Measurements from ENCODE around the gene GNG2. TPM values are rescaled to one million over a fixed set of nuclear protein-coding genes. Genes with fewer than 3 reads are reported as not detected.

Gene GNG2
- total and polyA plus RNA-seq, 2 of the 8 experiments (the other 6 are each of a cell fraction or from before 2014, with no cell fraction given): 8.2 to 17.9 TPM

GRCh38 chr14:51821822-51822221 is 38.6 kb upstream of the GNG2 start:
- Histone ChIP-seq H3K18ac (ENCODE audit: extremely low read depth, low read length) (no peak overlapping the region), H3K14ac (ENCODE audit: insufficient read length) (no peak overlapping the region), H4K91ac (replicated peaks; ENCODE audit: insufficient read length, low read length) (no peak overlapping the region), H3K4me1 (replicated peaks in 1 of 4; ENCODE audit: control insufficient read depth in 3 of 4, insufficient read depth in 4 of 4, low read length in 3 of 4) (peaks cover 0 to 7% (median 4%) of the 10 kb centered on the region in 4 experiments; a peak in 5 of 7 replicates), H2BK15ac (ENCODE audit: low read length) (no peak overlapping the region), H3K9me3 (ENCODE audit: insufficient read depth in 2 of 2, low read depth in 1 of 2, low read length in 1 of 2) (peaks cover 0 to 2% of the 10 kb centered on the region in 2 experiments; a peak in 1 of 4 replicates), H3K4me2 (ENCODE audit: insufficient read depth in 1 of 2, low read depth in 2 of 2, low read length in 2 of 2) (no peak overlapping the region), H4K8ac (ENCODE audit: extremely low read depth, insufficient read depth, low read length) (no peak overlapping the region), H3K36me3 (ENCODE audit: control insufficient read depth in 2 of 4, insufficient read depth in 4 of 4, low read length in 3 of 4) (no peaks in the 10 kb centered on the region), H3K4ac (replicated peaks; ENCODE audit: insufficient read length, low read depth, low read length) (no peak overlapping the region), H4K20me1 (replicated peaks in 1 of 2; ENCODE audit: control insufficient read depth in 1 of 2, insufficient read depth in 2 of 2, low read length in 2 of 2) (no peaks in the 10 kb centered on the region), H2AK5ac (ENCODE audit: low read depth, low read length) (no peak overlapping the region), H3K27ac (ENCODE audit: low read depth, low read length) (no peak overlapping the region), H2BK20ac (ENCODE audit: low read length) (no peak overlapping the region), H3K56ac (replicated peaks; ENCODE audit: insufficient read length, low read depth, low read length) (no peak overlapping the region), H3K9ac (replicated peaks in 1 of 4; ENCODE audit: extremely low read depth in 1 of 4, low read depth in 3 of 4, low read length in 3 of 4) (no peak overlapping the region), H3K79me1 (ENCODE audit: low read depth, low read length) (no peaks in the 10 kb centered on the region), H3K79me2 (ENCODE audit: control insufficient read depth in 1 of 2, insufficient read depth in 2 of 2, low read length in 2 of 2) (no peaks in the 10 kb centered on the region), H3K23me2 (ENCODE audit: low read depth, low read length) (peaks cover 2% of the 10 kb centered on the region; the same call in 1 of the 2 replicates), H2AFZ (ENCODE audit: low read length) (no peak overlapping the region), H2BK5ac (ENCODE audit: low read depth, low read length) (no peak overlapping the region), H3K27me3 (replicated peaks in 1 of 4; ENCODE audit: control insufficient read depth in 3 of 4, extremely low read depth in 1 of 4, insufficient read depth in 3 of 4, low read length in 3 of 4) (no peaks in the 10 kb centered on the region), H4K5ac (ENCODE audit: insufficient read length, low read depth, low read length) (no peak overlapping the region), H2BK120ac (replicated peaks; ENCODE audit: low read depth, low read length) (no peak overlapping the region), H3K4me3 (ENCODE audit: extremely low read depth in 1 of 4, insufficient read depth in 2 of 4, low read depth in 3 of 4, low read length in 4 of 4) (no peak overlapping the region), H2BK12ac (ENCODE audit: low read depth, low read length) (no peak overlapping the region), H3K23ac (ENCODE audit: insufficient read length) (no peak overlapping the region)
- TF ChIP-seq CREB1 (IDR thresholded peaks at IDR 0.05): no peak
- TF ChIP-seq EGR1 (IDR thresholded peaks at IDR 0.05; ENCODE audit: borderline replicate concordance, low read depth, low read length): no peak
- no peak for TF ChIP-seq MAX (IDR thresholded peaks at IDR 0.05)
- TF ChIP-seq NANOG (IDR thresholded peaks at IDR 0.05; ENCODE audit: insufficient read depth, low read depth, low read length, poor library complexity, severe bottlenecking): no peak
- no peak for TF ChIP-seq JUND (IDR thresholded peaks at IDR 0.05; ENCODE audit: low read length)
- no peak for TF ChIP-seq CHD2 (IDR thresholded peaks at IDR 0.05; ENCODE audit: low read length)
- no peak for TF ChIP-seq JUN (IDR thresholded peaks at IDR 0.05; ENCODE audit: low read depth, low read length)
- TF ChIP-seq EP300 (IDR thresholded peaks at IDR 0.05; ENCODE audit: borderline replicate concordance in 1 of 2, low read depth in 2 of 2, low read length in 2 of 2): no peak
- CTCF ChIA-PET (ENCODE audit: partially characterized antibody): no interaction called here
- DNase-seq (ENCODE audit: low read depth in 1 of 2, low spot score in 2 of 2) (no peak), FAIRE-seq (no peak)
- POLR2A ChIA-PET (ENCODE audit: partially characterized antibody): no interaction called here
